ENCODE results near the gene RPL18A. TPM values are rescaled to one million over a fixed set of nuclear protein-coding genes. Genes with fewer than 3 reads are reported as not detected.

Gene RPL18A
- total RNA-seq, 1 experiment from 2014 or later = 2,038 TPM

- no peak for TF ChIP-seq EZH2 (IDR thresholded peaks at IDR 0.05; ENCODE audit: low read depth)
- no peak overlapping the region for H3K4me2 ChIP-seq
- H4K20me1 ChIP-seq (ENCODE audit: insufficient read depth) = peaks cover 37% of the 10 kb centered on the region
- no TSS peak for BruUV-seq (replicated peaks)
- H3K79me2 ChIP-seq (ENCODE audit: low read depth) = peaks cover 18% of the 10 kb centered on the region
- peak in 1 of 2 experiments; percentile 47 for DNase-seq
- H3K4me1 ChIP-seq (replicated peaks; ENCODE audit: insufficient read depth) = peaks cover 32% of the 10 kb centered on the region
- H3K27me3 ChIP-seq (ENCODE audit: insufficient read depth, low read depth) = peaks cover 4% of the 10 kb centered on the region; the same call in 1 of the 2 replicates
- ChIA-PET CTCF (no interaction called here), POLR2A (ENCODE audit: unreplicated experiment) (interaction anchor here (0.7 kb wide), 1 partner anchor 373 kb away, joined by 3 read pairs; no protein-coding TSS in a partner anchor)
- H2AFZ ChIP-seq = no peak overlapping the region
- peaks cover 57% of the 10 kb centered on the region for H3F3A ChIP-seq (ENCODE audit: insufficient read depth, low read depth)
- H3K27ac ChIP-seq = no peak overlapping the region
- peaks cover 24% of the 10 kb centered on the region for H3K36me3 ChIP-seq (ENCODE audit: low read depth)
- H3K9me2 ChIP-seq (ENCODE audit: insufficient read depth) = no peaks in the 10 kb centered on the region
- intact Hi-C loops (cut with micrococcal nuclease; ENCODE audit: unreplicated experiment) = no loop called here
- no peaks in the 10 kb centered on the region for H3K9me3 ChIP-seq (ENCODE audit: insufficient read depth, low read depth)
- H3K4me3 ChIP-seq = no peak overlapping the region
Measured at GRCh38 chr19:17866964-17867486, 7.3 kb downstream of the RPL18A start.

DNA sequence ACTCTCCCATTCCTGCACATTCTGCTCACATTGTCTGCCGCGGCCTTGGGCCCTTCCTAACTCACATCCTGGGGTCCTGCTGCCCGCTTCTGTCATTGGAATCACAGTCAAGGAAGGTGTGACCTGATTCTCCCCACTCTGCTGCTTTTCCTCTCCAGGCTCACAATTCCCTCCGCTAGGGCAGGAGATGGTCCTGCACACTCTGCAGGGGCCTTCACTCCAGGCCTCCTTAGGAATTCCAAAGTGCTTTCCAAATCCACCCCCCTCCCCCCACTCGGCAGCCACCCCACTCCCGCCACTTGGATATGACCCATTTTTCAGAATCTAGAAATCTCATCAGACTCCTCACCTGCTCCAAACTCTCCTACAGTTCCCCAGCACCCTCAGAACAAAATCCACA, 9.0 kb downstream of the RPL18A start:
- H3K79me2 ChIP-seq (ENCODE audit: low read depth) = 0 out of 2 replicates have a peak, but pooled peaks cover 4% of the 10 kb centered on the region
- no peak overlapping the region for H3K4me2 ChIP-seq
- H4K20me1 ChIP-seq (ENCODE audit: insufficient read depth) = peaks cover 21% of the 10 kb centered on the region
- no peak overlapping the region for H3K4me3 ChIP-seq
- intact Hi-C loops (cut with micrococcal nuclease; ENCODE audit: unreplicated experiment) = no loop called here
- no peak overlapping the region for H3K27ac ChIP-seq
- peaks cover 19% of the 10 kb centered on the region for H3K4me1 ChIP-seq (replicated peaks; ENCODE audit: insufficient read depth)
- no peaks in the 10 kb centered on the region for H3K9me3 ChIP-seq (ENCODE audit: insufficient read depth, low read depth)
- H2AFZ ChIP-seq = no peak overlapping the region
- DNase-seq = no peak
- H3F3A ChIP-seq (ENCODE audit: insufficient read depth, low read depth) = peaks cover 41% of the 10 kb centered on the region
- TF ChIP-seq EZH2 (IDR thresholded peaks at IDR 0.05; ENCODE audit: low read depth) = no peak
- TF ChIP-seq, protein P1, sequence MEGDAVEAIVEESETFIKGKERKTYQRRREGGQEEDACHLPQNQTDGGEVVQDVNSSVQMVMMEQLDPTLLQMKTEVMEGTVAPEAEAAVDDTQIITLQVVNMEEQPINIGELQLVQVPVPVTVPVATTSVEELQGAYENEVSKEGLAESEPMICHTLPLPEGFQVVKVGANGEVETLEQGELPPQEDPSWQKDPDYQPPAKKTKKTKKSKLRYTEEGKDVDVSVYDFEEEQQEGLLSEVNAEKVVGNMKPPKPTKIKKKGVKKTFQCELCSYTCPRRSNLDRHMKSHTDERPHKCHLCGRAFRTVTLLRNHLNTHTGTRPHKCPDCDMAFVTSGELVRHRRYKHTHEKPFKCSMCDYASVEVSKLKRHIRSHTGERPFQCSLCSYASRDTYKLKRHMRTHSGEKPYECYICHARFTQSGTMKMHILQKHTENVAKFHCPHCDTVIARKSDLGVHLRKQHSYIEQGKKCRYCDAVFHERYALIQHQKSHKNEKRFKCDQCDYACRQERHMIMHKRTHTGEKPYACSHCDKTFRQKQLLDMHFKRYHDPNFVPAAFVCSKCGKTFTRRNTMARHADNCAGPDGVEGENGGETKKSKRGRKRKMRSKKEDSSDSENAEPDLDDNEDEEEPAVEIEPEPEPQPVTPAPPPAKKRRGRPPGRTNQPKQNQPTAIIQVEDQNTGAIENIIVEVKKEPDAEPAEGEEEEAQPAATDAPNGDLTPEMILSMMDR (conservative IDR thresholded peaks at IDR 0.05) = no peak
- ChIA-PET CTCF (no interaction called here), POLR2A (ENCODE audit: unreplicated experiment) (no interaction called here)
- peaks cover 4% of the 10 kb centered on the region; the same call in 1 of the 2 replicates for H3K27me3 ChIP-seq (ENCODE audit: insufficient read depth, low read depth)
- H3K9me2 ChIP-seq (ENCODE audit: insufficient read depth) = no peaks in the 10 kb centered on the region
- BruUV-seq (replicated peaks) = no TSS peak
- H3K36me3 ChIP-seq (ENCODE audit: low read depth) = peaks cover 8% of the 10 kb centered on the region

GRCh38 chr19:17869114-17869608, 9.5 kb downstream of the RPL18A start:
- H3K9me2 ChIP-seq (ENCODE audit: insufficient read depth) = no peaks in the 10 kb centered on the region
- CTCF ChIA-PET = interaction anchor here (3.3 kb wide), 1 partner anchor 64 kb away, joined by 39 read pairs; the partner anchor contains the start of gene CCDC124
- peaks cover 16% of the 10 kb centered on the region for H4K20me1 ChIP-seq (ENCODE audit: insufficient read depth)
- peaks cover 17% of the 10 kb centered on the region for H3K4me1 ChIP-seq (replicated peaks; ENCODE audit: insufficient read depth)
- peaks cover 4% of the 10 kb centered on the region; the same call in 1 of the 2 replicates for H3K27me3 ChIP-seq (ENCODE audit: insufficient read depth, low read depth)
- no peaks in the 10 kb centered on the region for H3K9me3 ChIP-seq (ENCODE audit: insufficient read depth, low read depth)
- intact Hi-C loops (cut with micrococcal nuclease; ENCODE audit: unreplicated experiment) = no loop called here
- no peak overlapping the region for H2AFZ ChIP-seq
- H3K27ac ChIP-seq = no peak overlapping the region
- no TSS peak for BruUV-seq (replicated peaks)
- H3K79me2 ChIP-seq (ENCODE audit: low read depth) = no peaks in the 10 kb centered on the region
- TF ChIP-seq, protein P1 (conservative IDR thresholded peaks at IDR 0.05) = no peak
- no peak for TF ChIP-seq EZH2 (IDR thresholded peaks at IDR 0.05; ENCODE audit: low read depth)
- no peak overlapping the region for H3K4me2 ChIP-seq
- H3F3A ChIP-seq (ENCODE audit: insufficient read depth, low read depth) = peaks cover 36% of the 10 kb centered on the region
- DNase-seq = no peak
- H3K4me3 ChIP-seq = no peak overlapping the region
- peaks cover 3% of the 10 kb centered on the region for H3K36me3 ChIP-seq (ENCODE audit: low read depth)
- POLR2A ChIA-PET (ENCODE audit: unreplicated experiment) = interaction anchor here (0.6 kb wide), 1 partner anchor 194 kb away, joined by 3 read pairs; no protein-coding TSS in a partner anchor
